ENCODE results near the gene WWOX.

GRCh38 chr16:78623796-78624195 lies 524.3 kb downstream of the WWOX start:
- TF ChIP-seq POLR2A (IDR thresholded peaks at IDR 0.05; ENCODE audit: low read length) = no peak
- no peak for TF ChIP-seq GATA1 (IDR thresholded peaks at IDR 0.05; ENCODE audit: low read depth, low read length)
